Panc1 (cell line): ENCODE data around the gene GNG7. TPM values are rescaled to one million over a fixed set of nuclear protein-coding genes. Genes with fewer than 3 reads are reported as not detected.

Experiments used
- ATAC-seq: fragments of 200-7000 bp; cut with Tn5 transposase; 2 replicates; pipeline ENCODE4 v1.9.1; 2020; ENCODE audit warnings: mild to moderate bottlenecking, moderate library complexity
- BruUV-seq: library from RNA; stranded (reverse); fragments of 400-500 nt; replicated peaks from 2 replicates; lab custom pipeline; 2021; lab: Mats Ljungman, UMichigan
- CTCF ChIA-PET: fragments of 300-600 bp; sonication (Branson Sonifier 250); formaldehyde crosslinking; loops from one replicate; lab custom pipeline; 2022; ENCODE audit warnings: antibody characterized with exemption; lab: Charles Lee
- POLR2A ChIA-PET: fragments of 300-600 bp; sonication (Branson Sonifier 250); formaldehyde crosslinking; loops from one replicate; lab custom pipeline; 2022; ENCODE audit warnings: antibody characterized with exemption; lab: Charles Lee
- DNase-seq: peaks from one replicate; pipeline ENCODE4 v3.0.0-alpha.2; 2010; ENCODE audit warnings: low read depth, low spot score
- H3K27ac ChIP-seq: 2 replicates; pipeline ENCODE4 v1.5.1; 2011; ENCODE audit warnings: mild to moderate bottlenecking, low read length, inconsistent platforms
- H3K27me3 ChIP-seq: fragments of 200-500 bp; sonication (Bioruptor generic); 2 replicates; pipeline ENCODE4 v1.6.0; 2014; ENCODE audit warnings: low read length, inconsistent platforms; ENCODE audit not compliant: control insufficient read depth, insufficient read depth
- H3K36me3 ChIP-seq: fragments of 200-500 bp; sonication (Bioruptor generic); 2 replicates; pipeline ENCODE4 v1.5.1; 2014; ENCODE audit warnings: inconsistent platforms, mild to moderate bottlenecking, low read length, moderate library complexity; ENCODE audit not compliant: control insufficient read depth, insufficient read depth
- H3K4me1 ChIP-seq: 2 replicates; pipeline ENCODE4 v1.5.1; 2011; ENCODE audit warnings: inconsistent platforms, mild to moderate bottlenecking, low read length, moderate library complexity; ENCODE audit not compliant: control insufficient read depth, insufficient read depth
- H3K4me3 ChIP-seq, 2 experiments: 2 replicates each; pipeline ENCODE4 v1.5.1; 2011 to 2012; ENCODE audit warnings: low read depth in 2 of 2, low read length in 2 of 2, mild to moderate bottlenecking in 2 of 2, inconsistent platforms in 1 of 2, moderate library complexity in 1 of 2
- H3K9me3 ChIP-seq: fragments of 200-500 bp; sonication (Bioruptor generic); 2 replicates; pipeline ENCODE4 v1.5.1; 2014; ENCODE audit warnings: low read depth, mild to moderate bottlenecking, inconsistent platforms, low read length, moderate library complexity; ENCODE audit not compliant: control insufficient read depth, insufficient read depth
- POLR2AphosphoS5 ChIP-seq: IDR thresholded peaks from 2 replicates; pipeline ENCODE4 v1.6.1; 2012; ENCODE audit warnings: mild to moderate bottlenecking, low read depth, low read length, moderate library complexity
- SIN3A ChIP-seq: IDR thresholded peaks from 2 replicates; pipeline ENCODE4 v1.6.1; 2012; ENCODE audit warnings: low read depth, mild to moderate bottlenecking, low read length, moderate library complexity, borderline replicate concordance; ENCODE audit not compliant: insufficient read depth
- TCF7L2 ChIP-seq: IDR thresholded peaks from 2 replicates; pipeline ENCODE4 v1.6.1; 2011; ENCODE audit warnings: mild to moderate bottlenecking, low read depth, low read length, inconsistent platforms
- in situ Hi-C: cut with HindIII; loops from 2 replicates; pipeline ENCODE4 v1.10.0; 2016; ENCODE audit warnings: low sequenced_read_pairs, low pct_unique_long_range_greater_than_20kb
- intact Hi-C: fragments of 100-400 bp; cut with micrococcal nuclease; formaldehyde crosslinking; loops from one replicate; pipeline ENCODE4 v1.10.0; 2022; ENCODE audit not compliant: unreplicated experiment
- total RNA-seq: library from RNA; stranded (reverse); gene quantifications from one replicate; pipeline ENCODE4 v1.2.1, GENCODE V29; 2021; ENCODE audit not compliant: unreplicated experiment
- TF ChIP-seq, protein P1 (sequence below): fragments of 450-650 bp; IDR thresholded peaks from 2 replicates; pipeline ENCODE4 v1.5.1; 2017; ENCODE audit warnings: mild to moderate bottlenecking
- TF ChIP-seq, protein P2 (sequence below), 2 experiments: IDR thresholded peaks; 2 replicates each; pipeline ENCODE4 v1.6.1; 2011 to 2012; ENCODE audit warnings: low read depth in 2 of 2, control low read depth in 1 of 2, low read length in 1 of 2, mild to moderate bottlenecking in 1 of 2, moderate library complexity in 1 of 2; ENCODE audit not compliant: insufficient read depth in 1 of 2

GNG7 gene
- total RNA-seq, 1 experiment from 2014 or later = 0.74 TPM

DNA sequence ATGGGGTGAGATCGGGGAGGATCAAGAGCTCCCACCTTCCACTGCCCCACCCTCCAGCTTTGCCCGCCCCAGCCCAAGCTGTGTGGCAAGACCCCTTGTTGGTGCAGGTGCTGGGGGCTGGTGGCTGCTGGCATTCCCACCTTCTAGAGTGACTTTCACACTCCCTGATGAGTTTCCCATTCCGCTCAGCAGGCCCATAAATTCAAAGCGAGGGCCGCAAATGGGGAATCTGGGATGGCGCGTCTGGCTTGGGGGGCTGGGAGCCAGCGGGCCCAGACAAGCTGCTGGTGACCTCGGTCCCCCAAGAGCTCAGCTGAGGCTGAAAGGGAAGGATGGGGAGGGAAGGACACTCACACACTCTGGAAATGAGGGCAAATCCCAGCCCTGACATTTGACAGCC, 116.3 kb downstream of the GNG7 start:
- POLR2A ChIA-PET = no interaction called here
- in situ Hi-C loops = no loop called here
- ATAC-seq = no peak
- BruUV-seq = no TSS peak
- Histone ChIP-seq H3K4me1 (no peaks in the 10 kb centered on the region; the same call in 1 of the 2 replicates), H3K36me3 (no peaks in the 10 kb centered on the region), H3K27ac (no peak overlapping the region), H3K27me3 (no peaks in the 10 kb centered on the region), H3K4me3 (no peak overlapping the region), H3K9me3 (0 out of 2 replicates have a peak, but pooled peaks cover 2% of the 10 kb centered on the region)
- CTCF ChIA-PET = no interaction called here
- TF ChIP-seq, protein P1, sequence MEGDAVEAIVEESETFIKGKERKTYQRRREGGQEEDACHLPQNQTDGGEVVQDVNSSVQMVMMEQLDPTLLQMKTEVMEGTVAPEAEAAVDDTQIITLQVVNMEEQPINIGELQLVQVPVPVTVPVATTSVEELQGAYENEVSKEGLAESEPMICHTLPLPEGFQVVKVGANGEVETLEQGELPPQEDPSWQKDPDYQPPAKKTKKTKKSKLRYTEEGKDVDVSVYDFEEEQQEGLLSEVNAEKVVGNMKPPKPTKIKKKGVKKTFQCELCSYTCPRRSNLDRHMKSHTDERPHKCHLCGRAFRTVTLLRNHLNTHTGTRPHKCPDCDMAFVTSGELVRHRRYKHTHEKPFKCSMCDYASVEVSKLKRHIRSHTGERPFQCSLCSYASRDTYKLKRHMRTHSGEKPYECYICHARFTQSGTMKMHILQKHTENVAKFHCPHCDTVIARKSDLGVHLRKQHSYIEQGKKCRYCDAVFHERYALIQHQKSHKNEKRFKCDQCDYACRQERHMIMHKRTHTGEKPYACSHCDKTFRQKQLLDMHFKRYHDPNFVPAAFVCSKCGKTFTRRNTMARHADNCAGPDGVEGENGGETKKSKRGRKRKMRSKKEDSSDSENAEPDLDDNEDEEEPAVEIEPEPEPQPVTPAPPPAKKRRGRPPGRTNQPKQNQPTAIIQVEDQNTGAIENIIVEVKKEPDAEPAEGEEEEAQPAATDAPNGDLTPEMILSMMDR = no peak
- TF ChIP-seq POLR2AphosphoS5 (no peak), TCF7L2 (no peak), SIN3A (no peak)
- TF ChIP-seq, protein P2, sequence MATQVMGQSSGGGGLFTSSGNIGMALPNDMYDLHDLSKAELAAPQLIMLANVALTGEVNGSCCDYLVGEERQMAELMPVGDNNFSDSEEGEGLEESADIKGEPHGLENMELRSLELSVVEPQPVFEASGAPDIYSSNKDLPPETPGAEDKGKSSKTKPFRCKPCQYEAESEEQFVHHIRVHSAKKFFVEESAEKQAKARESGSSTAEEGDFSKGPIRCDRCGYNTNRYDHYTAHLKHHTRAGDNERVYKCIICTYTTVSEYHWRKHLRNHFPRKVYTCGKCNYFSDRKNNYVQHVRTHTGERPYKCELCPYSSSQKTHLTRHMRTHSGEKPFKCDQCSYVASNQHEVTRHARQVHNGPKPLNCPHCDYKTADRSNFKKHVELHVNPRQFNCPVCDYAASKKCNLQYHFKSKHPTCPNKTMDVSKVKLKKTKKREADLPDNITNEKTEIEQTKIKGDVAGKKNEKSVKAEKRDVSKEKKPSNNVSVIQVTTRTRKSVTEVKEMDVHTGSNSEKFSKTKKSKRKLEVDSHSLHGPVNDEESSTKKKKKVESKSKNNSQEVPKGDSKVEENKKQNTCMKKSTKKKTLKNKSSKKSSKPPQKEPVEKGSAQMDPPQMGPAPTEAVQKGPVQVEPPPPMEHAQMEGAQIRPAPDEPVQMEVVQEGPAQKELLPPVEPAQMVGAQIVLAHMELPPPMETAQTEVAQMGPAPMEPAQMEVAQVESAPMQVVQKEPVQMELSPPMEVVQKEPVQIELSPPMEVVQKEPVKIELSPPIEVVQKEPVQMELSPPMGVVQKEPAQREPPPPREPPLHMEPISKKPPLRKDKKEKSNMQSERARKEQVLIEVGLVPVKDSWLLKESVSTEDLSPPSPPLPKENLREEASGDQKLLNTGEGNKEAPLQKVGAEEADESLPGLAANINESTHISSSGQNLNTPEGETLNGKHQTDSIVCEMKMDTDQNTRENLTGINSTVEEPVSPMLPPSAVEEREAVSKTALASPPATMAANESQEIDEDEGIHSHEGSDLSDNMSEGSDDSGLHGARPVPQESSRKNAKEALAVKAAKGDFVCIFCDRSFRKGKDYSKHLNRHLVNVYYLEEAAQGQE (IDR thresholded peaks at IDR 0.05; ENCODE audit: insufficient read depth in 1 of 2, low read depth in 2 of 2, low read length in 1 of 2) = no peak
- no peak for DNase-seq
- intact Hi-C loops = no loop called here

DNA sequence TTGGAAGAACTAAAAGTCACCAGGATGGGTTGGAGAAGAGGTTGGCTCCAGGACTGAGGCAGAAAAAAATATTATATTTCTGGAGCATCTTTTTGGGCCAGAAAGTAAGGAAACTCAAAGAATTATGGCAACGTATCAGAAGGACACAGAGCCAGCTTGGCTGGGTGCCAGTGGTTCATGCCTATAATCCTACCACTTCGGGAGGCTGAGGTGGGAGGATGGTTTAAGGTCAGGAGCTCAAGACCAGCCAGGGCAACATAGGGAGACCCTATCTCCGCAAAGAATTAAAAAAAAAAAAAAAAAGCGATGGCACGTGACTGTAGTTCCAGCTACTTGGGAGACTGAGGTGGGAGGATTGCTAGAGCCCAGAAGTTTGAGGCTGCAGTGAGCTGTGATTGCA, 118.5 kb downstream of the GNG7 start:
- CTCF ChIA-PET = no interaction called here
- POLR2A ChIA-PET = no interaction called here
- H3K4me3 ChIP-seq = no peak overlapping the region
- peaks cover 7% of the 10 kb centered on the region for H3K4me1 ChIP-seq
- no peak for ATAC-seq
- TF ChIP-seq SIN3A (no peak), POLR2AphosphoS5 (no peak)
- no peaks in the 10 kb centered on the region for H3K27me3 ChIP-seq
- BruUV-seq = no TSS peak
- no peak for DNase-seq
- no peaks in the 10 kb centered on the region for H3K36me3 ChIP-seq
- no peak overlapping the region for H3K27ac ChIP-seq
- intact Hi-C loops = no loop called here
- 0 out of 2 replicates have a peak, but pooled peaks cover 2% of the 10 kb centered on the region for H3K9me3 ChIP-seq
- in situ Hi-C loops = no loop called here

DNA sequence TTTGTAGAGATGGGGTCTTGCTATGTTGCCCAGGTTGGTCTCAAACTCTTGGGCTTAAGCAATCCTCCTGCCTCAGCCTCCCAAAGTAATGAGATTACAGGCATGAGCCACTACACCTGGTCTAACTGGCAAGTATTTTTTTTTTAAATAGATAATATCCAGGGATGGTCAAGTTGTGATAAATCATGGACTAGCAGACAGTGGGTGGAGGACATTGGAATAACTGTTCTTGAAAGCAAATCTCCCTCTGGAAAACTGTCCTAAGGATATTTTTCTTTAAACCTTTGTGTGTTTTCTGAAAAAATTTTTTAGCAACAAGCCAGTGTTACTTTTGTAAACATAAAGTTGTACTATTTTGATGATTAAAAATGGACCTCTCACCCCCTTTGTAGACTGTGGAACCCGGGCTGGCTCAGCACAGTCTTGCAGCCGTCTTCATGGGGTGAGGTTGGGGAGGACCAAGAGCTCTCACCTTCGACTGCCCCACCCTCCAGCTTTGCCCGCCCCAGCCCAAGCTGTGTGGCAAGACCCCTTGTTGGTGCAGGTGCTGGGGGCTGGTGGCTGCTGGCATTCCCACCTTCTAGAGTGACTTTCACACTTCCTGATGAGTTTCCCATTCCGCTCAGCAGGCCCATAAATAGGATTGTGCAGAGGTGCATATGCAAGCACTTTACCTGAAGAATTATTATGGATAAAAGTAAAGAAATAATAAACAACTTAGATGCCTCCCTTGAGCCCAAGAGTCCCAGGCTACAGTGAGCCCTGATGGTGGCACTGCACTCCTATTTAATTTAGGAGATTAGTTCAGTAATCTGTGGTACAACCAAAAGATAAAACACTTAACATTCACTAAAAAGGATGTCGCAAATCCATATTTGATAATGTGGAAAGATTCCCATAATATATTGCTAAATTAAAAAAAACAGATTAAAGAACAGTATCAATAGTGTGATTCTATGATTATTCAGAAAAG, 119.2 kb downstream of the GNG7 start:
- Histone ChIP-seq H3K27me3 (no peaks in the 10 kb centered on the region), H3K4me3 (no peak overlapping the region), H3K27ac (no peak overlapping the region), H3K4me1 (peaks cover 12% of the 10 kb centered on the region), H3K9me3 (0 out of 2 replicates have a peak, but pooled peaks cover 2% of the 10 kb centered on the region), H3K36me3 (no peaks in the 10 kb centered on the region)
- in situ Hi-C loops = no loop called here
- ChIA-PET CTCF (no interaction called here), POLR2A (no interaction called here)
- BruUV-seq = no TSS peak
- intact Hi-C loops = no loop called here
- DNase-seq (no peak), ATAC-seq (no peak)
- TF ChIP-seq TCF7L2 (no peak), POLR2AphosphoS5 (no peak), SIN3A (no peak)
- TF ChIP-seq, protein P2 (IDR thresholded peaks at IDR 0.05; ENCODE audit: insufficient read depth in 1 of 2, low read depth in 2 of 2, low read length in 1 of 2) = no peak
- TF ChIP-seq, protein P1 = no peak
